ENCODE data around the gene ASNS. TPM values are rescaled to one million over a fixed set of nuclear protein-coding genes. Genes with fewer than 3 reads are reported as not detected.

Gene ASNS
- total and polyA plus RNA-seq, 10 of the 15 experiments (the other 5 are each of a cell fraction or from before 2014, with no cell fraction given) = 33.1 to 105 (median 67.4) TPM

DNA sequence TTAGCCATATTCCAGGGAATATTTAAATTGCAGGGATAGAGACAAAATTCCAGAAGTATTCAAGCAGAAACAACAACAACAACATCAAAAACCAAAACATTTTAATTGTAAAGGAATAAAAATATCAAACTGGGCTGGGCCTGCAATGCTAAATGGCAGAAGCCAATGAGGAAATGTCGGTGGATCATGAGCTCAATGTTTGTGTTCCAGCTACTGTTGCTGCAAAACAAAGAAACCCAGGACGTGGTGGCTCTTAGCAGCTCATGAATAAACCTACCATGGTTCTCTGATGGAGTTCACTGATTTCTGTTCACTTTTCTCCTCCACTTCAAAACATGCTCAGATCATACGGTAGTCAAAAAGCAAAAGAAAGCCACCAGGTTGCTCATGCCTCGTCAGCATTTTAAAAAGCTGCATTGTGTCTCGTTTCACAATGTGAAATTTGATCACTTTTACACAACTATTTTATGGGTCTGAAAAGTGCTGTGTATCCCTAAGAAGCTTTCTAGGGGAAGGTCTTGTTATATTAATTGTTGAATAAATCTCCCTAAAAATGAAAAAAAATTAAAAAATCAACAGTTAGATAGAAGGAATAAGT is 54.0 kb downstream of the ASNS start:
- ChIA-PET POLR2A (no interaction called here), CTCF (interaction anchor here (0.9 to 2.9 kb wide), 4 partner anchors 18 to 713 kb away, joined by 3 to 13 read pairs (median 4); no protein-coding TSS in a partner anchor), SMC1A (ENCODE audit: uncharacterized antibody, unreplicated experiment) (interaction anchor here (1.2 to 1.8 kb wide), 3 partner anchors 18 to 713 kb away, joined by 3 to 5 read pairs (median 4); no protein-coding TSS in a partner anchor), RAD21 (ENCODE audit: unreplicated experiment) (interaction anchor here (2.4 kb wide), 1 partner anchor 319 kb away, joined by 8 read pairs; no protein-coding TSS in a partner anchor)
- 11% methylated on average over 5 of the region's 5 CpGs for WGBS (ENCODE audit: insufficient coverage, insufficient replicate concordance, low lambda C conversion rate, missing lambda C conversion rate)
- H3K4me2 ChIP-seq (ENCODE audit: control insufficient read depth, insufficient read depth) = no peak overlapping the region
- no TSS peak for BruUV-seq (replicated peaks)
- no peaks in the 10 kb centered on the region for H3K4me1 ChIP-seq (ENCODE audit: control insufficient read depth, insufficient read depth, low read length)
- H3K79me2 ChIP-seq (ENCODE audit: control insufficient read depth, insufficient read depth, low read length) = no peaks in the 10 kb centered on the region
- no peak overlapping the region for H3K4me3 ChIP-seq
- FAIRE-seq = no peak
- H3K9ac ChIP-seq (ENCODE audit: control insufficient read depth, insufficient read depth, low read length) = no peak overlapping the region
- ATAC-seq = no peak
- H3K27ac ChIP-seq (ENCODE audit: control insufficient read depth, insufficient read depth) = no peak overlapping the region
- intact Hi-C loops (cut with micrococcal nuclease; ENCODE audit: unreplicated experiment) = no loop called here
- H2AFZ ChIP-seq (ENCODE audit: control insufficient read depth, low read depth, low read length) = no peak overlapping the region
- no peaks in the 10 kb centered on the region for H3K27me3 ChIP-seq (replicated peaks in 1 of 2; ENCODE audit: control insufficient read depth in 2 of 2, insufficient read depth in 2 of 2, low read length in 1 of 2)
- no peaks in the 10 kb centered on the region for H3K36me3 ChIP-seq (ENCODE audit: control insufficient read depth in 2 of 2, insufficient read depth in 2 of 2, low read length in 1 of 2)
- no peaks in the 10 kb centered on the region for H3K9me3 ChIP-seq (replicated peaks; ENCODE audit: control insufficient read depth, insufficient read depth, low read length)
- no peak for DNase-seq (ENCODE audit: low read depth, low spot score)
- in situ Hi-C loops (cut with MboI) = no loop called here
- no peaks in the 10 kb centered on the region for H4K20me1 ChIP-seq (ENCODE audit: control insufficient read depth, insufficient read depth)
- TF ChIP-seq, protein P1, sequence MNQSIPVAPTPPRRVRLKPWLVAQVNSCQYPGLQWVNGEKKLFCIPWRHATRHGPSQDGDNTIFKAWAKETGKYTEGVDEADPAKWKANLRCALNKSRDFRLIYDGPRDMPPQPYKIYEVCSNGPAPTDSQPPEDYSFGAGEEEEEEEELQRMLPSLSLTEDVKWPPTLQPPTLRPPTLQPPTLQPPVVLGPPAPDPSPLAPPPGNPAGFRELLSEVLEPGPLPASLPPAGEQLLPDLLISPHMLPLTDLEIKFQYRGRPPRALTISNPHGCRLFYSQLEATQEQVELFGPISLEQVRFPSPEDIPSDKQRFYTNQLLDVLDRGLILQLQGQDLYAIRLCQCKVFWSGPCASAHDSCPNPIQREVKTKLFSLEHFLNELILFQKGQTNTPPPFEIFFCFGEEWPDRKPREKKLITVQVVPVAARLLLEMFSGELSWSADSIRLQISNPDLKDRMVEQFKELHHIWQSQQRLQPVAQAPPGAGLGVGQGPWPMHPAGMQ (IDR thresholded peaks at IDR 0.05; ENCODE audit: borderline replicate concordance) = no peak
- TF ChIP-seq STAT1 (conservative IDR thresholded peaks at IDR 0.05) = no peak
- TF ChIP-seq SPI1 (IDR thresholded peaks at IDR 0.05; ENCODE audit: borderline replicate concordance, insufficient read depth, low read depth, low read length) = no peak
- no peak for TF ChIP-seq CBFB (IDR thresholded peaks at IDR 0.05; ENCODE audit: low read depth)
- no peak for TF ChIP-seq KLF5 (IDR thresholded peaks at IDR 0.05; ENCODE audit: partially characterized antibody)
- TF ChIP-seq, protein P2, sequence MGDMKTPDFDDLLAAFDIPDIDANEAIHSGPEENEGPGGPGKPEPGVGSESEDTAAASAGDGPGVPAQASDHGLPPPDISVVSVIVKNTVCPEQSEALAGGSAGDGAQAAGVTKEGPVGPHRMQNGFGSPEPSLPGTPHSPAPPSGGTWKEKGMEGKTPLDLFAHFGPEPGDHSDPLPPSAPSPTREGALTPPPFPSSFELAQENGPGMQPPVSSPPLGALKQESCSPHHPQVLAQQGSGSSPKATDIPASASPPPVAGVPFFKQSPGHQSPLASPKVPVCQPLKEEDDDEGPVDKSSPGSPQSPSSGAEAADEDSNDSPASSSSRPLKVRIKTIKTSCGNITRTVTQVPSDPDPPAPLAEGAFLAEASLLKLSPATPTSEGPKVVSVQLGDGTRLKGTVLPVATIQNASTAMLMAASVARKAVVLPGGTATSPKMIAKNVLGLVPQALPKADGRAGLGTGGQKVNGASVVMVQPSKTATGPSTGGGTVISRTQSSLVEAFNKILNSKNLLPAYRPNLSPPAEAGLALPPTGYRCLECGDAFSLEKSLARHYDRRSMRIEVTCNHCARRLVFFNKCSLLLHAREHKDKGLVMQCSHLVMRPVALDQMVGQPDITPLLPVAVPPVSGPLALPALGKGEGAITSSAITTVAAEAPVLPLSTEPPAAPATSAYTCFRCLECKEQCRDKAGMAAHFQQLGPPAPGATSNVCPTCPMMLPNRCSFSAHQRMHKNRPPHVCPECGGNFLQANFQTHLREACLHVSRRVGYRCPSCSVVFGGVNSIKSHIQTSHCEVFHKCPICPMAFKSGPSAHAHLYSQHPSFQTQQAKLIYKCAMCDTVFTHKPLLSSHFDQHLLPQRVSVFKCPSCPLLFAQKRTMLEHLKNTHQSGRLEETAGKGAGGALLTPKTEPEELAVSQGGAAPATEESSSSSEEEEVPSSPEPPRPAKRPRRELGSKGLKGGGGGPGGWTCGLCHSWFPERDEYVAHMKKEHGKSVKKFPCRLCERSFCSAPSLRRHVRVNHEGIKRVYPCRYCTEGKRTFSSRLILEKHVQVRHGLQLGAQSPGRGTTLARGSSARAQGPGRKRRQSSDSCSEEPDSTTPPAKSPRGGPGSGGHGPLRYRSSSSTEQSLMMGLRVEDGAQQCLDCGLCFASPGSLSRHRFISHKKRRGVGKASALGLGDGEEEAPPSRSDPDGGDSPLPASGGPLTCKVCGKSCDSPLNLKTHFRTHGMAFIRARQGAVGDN (IDR thresholded peaks at IDR 0.05) = no peak
- TF ChIP-seq SMAD5 (IDR thresholded peaks at IDR 0.05; ENCODE audit: low read depth) = no peak
- TF ChIP-seq, protein P3, sequence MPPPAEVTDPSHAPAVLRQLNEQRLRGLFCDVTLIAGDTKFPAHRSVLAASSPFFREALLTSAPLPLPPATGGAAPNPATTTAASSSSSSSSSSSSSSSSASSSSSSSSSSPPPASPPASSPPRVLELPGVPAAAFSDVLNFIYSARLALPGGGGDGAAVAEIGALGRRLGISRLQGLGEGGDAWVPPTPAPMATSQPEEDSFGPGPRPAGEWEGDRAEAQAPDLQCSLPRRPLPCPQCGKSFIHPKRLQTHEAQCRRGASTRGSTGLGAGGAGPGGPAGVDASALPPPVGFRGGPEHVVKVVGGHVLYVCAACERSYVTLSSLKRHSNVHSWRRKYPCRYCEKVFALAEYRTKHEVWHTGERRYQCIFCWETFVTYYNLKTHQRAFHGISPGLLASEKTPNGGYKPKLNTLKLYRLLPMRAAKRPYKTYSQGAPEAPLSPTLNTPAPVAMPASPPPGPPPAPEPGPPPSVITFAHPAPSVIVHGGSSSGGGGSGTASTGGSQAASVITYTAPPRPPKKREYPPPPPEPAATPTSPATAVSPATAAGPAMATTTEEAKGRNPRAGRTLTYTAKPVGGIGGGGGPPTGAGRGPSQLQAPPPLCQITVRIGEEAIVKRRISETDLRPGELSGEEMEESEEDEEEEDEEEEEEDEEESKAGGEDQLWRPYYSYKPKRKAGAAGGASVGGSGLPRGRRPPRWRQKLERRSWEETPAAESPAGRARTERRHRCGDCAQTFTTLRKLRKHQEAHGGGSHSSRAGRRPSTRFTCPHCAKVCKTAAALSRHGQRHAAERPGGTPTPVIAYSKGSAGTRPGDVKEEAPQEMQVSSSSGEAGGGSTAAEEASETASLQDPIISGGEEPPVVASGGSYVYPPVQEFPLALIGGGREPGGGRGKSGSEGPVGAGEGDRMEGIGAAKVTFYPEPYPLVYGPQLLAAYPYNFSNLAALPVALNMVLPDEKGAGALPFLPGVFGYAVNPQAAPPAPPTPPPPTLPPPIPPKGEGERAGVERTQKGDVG (CRISPR knock-in tag; IDR thresholded peaks at IDR 0.05) = no peak
- TF ChIP-seq BMI1 (IDR thresholded peaks at IDR 0.05; ENCODE audit: borderline replicate concordance) = no peak
- TF ChIP-seq RELA (IDR thresholded peaks at IDR 0.05; ENCODE audit: borderline replicate concordance, partially characterized antibody) = no peak
- TF ChIP-seq BACH1 (IDR thresholded peaks at IDR 0.05; ENCODE audit: borderline replicate concordance) = no peak
- TF ChIP-seq, protein P4, sequence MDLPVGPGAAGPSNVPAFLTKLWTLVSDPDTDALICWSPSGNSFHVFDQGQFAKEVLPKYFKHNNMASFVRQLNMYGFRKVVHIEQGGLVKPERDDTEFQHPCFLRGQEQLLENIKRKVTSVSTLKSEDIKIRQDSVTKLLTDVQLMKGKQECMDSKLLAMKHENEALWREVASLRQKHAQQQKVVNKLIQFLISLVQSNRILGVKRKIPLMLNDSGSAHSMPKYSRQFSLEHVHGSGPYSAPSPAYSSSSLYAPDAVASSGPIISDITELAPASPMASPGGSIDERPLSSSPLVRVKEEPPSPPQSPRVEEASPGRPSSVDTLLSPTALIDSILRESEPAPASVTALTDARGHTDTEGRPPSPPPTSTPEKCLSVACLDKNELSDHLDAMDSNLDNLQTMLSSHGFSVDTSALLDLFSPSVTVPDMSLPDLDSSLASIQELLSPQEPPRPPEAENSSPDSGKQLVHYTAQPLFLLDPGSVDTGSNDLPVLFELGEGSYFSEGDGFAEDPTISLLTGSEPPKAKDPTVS (IDR thresholded peaks at IDR 0.05; ENCODE audit: low read depth, low read length) = no peak
- no peak for TF ChIP-seq POLR2AphosphoS2 (IDR thresholded peaks at IDR 0.05; ENCODE audit: low read depth, low read length)

Data from GM12878 (cell line).